ENCODE results near the gene NF2. TPM values are rescaled to one million over a fixed set of nuclear protein-coding genes. Genes with fewer than 3 reads are reported as not detected.

The NF2 gene
- total RNA-seq, 1 experiment from 2014 or later, result 50.9 TPM

GRCh38 chr22:29610780-29611179 lies 7.3 kb downstream of the NF2 start:
- Histone ChIP-seq H2BK5ac (ENCODE audit: insufficient read length, low read length) (no peak overlapping the region), H3K56ac (ENCODE audit: insufficient read length, low read depth, low read length) (no peak overlapping the region), H4K8ac (replicated peaks; ENCODE audit: insufficient read length, low read depth, low read length) (no peak overlapping the region), H3K27ac (ENCODE audit: insufficient read length, low read depth, low read length) (no peak overlapping the region), H3K79me2 (ENCODE audit: insufficient read depth, low read length) (peaks cover 2% of the 10 kb centered on the region; the same call in 1 of the 2 replicates), H2BK120ac (ENCODE audit: low read depth, low read length, poor library complexity, severe bottlenecking) (no peak overlapping the region), H3T11ph (ENCODE audit: low read length) (no peak overlapping the region), H3K4ac (ENCODE audit: low read depth, low read length) (no peak overlapping the region), H3K79me1 (ENCODE audit: insufficient read depth, low read depth, low read length, poor library complexity, severe bottlenecking) (no peaks in the 10 kb centered on the region), H2AK5ac (ENCODE audit: insufficient read length, low read length) (no peak overlapping the region), H2BK15ac (ENCODE audit: low read depth, low read length) (no peak overlapping the region), H3K9ac (ENCODE audit: extremely low read depth, insufficient read length, low read length) (no peak overlapping the region), H2AFZ (ENCODE audit: low read length) (no peak overlapping the region), H3K9me3 (ENCODE audit: control insufficient read depth, low read depth, low read length) (no peaks in the 10 kb centered on the region), H4K20me1 (ENCODE audit: control insufficient read depth, insufficient read depth, insufficient read length) (no peaks in the 10 kb centered on the region), H3K23ac (ENCODE audit: insufficient read length, low read depth, low read length) (no peak overlapping the region), H2BK20ac (ENCODE audit: low read depth, low read length, poor library complexity, severe bottlenecking) (no peak overlapping the region), H4K5ac (ENCODE audit: insufficient read length, low read depth, low read length) (no peak overlapping the region), H2BK12ac (ENCODE audit: insufficient read length, low read depth, low read length) (no peak overlapping the region), H3K4me2 (ENCODE audit: insufficient read depth, insufficient read length, low read length) (no peak overlapping the region), H3K23me2 (ENCODE audit: insufficient read length, low read depth, low read length, poor library complexity, severe bottlenecking) (no peaks in the 10 kb centered on the region), H3K14ac (ENCODE audit: insufficient read depth, low read length) (no peak overlapping the region), H3K27me3 (ENCODE audit: insufficient read depth, low read length) (no peaks in the 10 kb centered on the region), H4K91ac (ENCODE audit: insufficient read length, low read depth, low read length) (no peak overlapping the region), H3K4me1 (ENCODE audit: insufficient read depth, low read length) (no peaks in the 10 kb centered on the region), H3K18ac (ENCODE audit: insufficient read length, low read depth, low read length) (no peak overlapping the region)
- no CpG with 5 or more reads among the region's 1 CpG for WGBS (ENCODE audit: extremely low coverage, insufficient read length, low lambda C conversion rate)
- TF ChIP-seq CTCF (conservative IDR thresholded peaks at IDR 0.05), result no peak
- H3K9me3 Mint-ChIP-seq, result no peaks in the 10 kb centered on the region
- no peak overlapping the region for H3K4me3 Mint-ChIP-seq
- H3K27me3 Mint-ChIP-seq (ENCODE audit: low read depth), result no peaks in the 10 kb centered on the region
- H3K36me3 Mint-ChIP-seq (ENCODE audit: insufficient read depth in 1 of 3, low read depth in 3 of 3), result peaks cover 0 to 5% (median 0%) of the 10 kb centered on the region in 3 experiments; a peak in 4 of 7 replicates
- DNase-seq, result no peak
- no peak overlapping the region for H3K27ac Mint-ChIP-seq
- H3K4me1 Mint-ChIP-seq, result peaks cover 7 to 13% of the 10 kb centered on the region in 2 experiments

All from H9 (cell line).